HepG2 (cell line): ENCODE data around the gene CRYBA2. TPM values are rescaled to one million over a fixed set of nuclear protein-coding genes. Genes with fewer than 3 reads are reported as not detected.

Source experiments
- ATAC-seq: fragments of 200-7000 bp; cut with Tn5 transposase; 3 replicates; pipeline ENCODE4 v1.9.1; 2020; ENCODE audit warnings: mild to moderate bottlenecking, moderate library complexity
- BruUV-seq: library from RNA; stranded (reverse); fragments of 400-500 nt; replicated peaks from 2 replicates; lab custom pipeline; 2021; lab: Mats Ljungman, UMichigan
- CTCF ChIA-PET: fragments of 300-600 bp; formaldehyde crosslinking; extraction: SDS; loops from one replicate; lab custom pipeline; 2021; ENCODE audit warnings: low total read pairs, inconsistent platforms, low intra/inter-chr PET ratio; lab: Yijun Ruan, JAX
- POLR2A ChIA-PET: fragments of 350-600 bp; sonication (Branson Sonifier 250); formaldehyde crosslinking; loops from one replicate; lab custom pipeline; 2020; ENCODE audit warnings: antibody characterized with exemption, inconsistent platforms; lab: Yijun Ruan, JAX
- DNase-seq: peaks from one replicate; pipeline ENCODE4 v3.0.0-alpha.2; 2015; ENCODE audit warnings: low spot score
- FAIRE-seq: peaks from 3 replicates; lab custom pipeline; 2011; peaks lifted over from hg19 to GRCh38; lab: Jason Lieb, UNC
- H2AFZ ChIP-seq: one replicate; pipeline ENCODE4 v1.6.1; 2011; ENCODE audit warnings: low read length, inconsistent platforms
- H3K27ac ChIP-seq: fragments of 300-600 bp; 3 replicates; pipeline ENCODE4 v1.8.0; 2011; ENCODE audit warnings: mixed run types, mild to moderate bottlenecking, mixed read lengths, low read length, inconsistent platforms; ENCODE audit not compliant: insufficient read depth; ENCODE audit errors: extremely low read length
- H3K27me3 ChIP-seq, 2 experiments: fragments of 200-600 bp in 1 of 2; 2 replicates in 1 of 2; 3 replicates in 1 of 2; pipeline versions ENCODE4 v1.6.0 to v1.8.0; 2011; ENCODE audit warnings: low read length in 2 of 2, mild to moderate bottlenecking in 2 of 2, moderate library complexity in 2 of 2, inconsistent platforms in 1 of 2; ENCODE audit not compliant: insufficient read depth in 2 of 2, control insufficient read depth in 1 of 2
- H3K36me3 ChIP-seq, 2 experiments: fragments of 200-600 bp in 1 of 2; replicated peaks in 1 of 2; 2 replicates in 1 of 2; 3 replicates in 1 of 2; pipeline versions ENCODE4 v1.5.1 to v1.8.0; 2011; ENCODE audit warnings: low read length in 2 of 2, inconsistent platforms in 1 of 2; ENCODE audit not compliant: insufficient read depth in 2 of 2, control insufficient read depth in 1 of 2
- H3K4me1 ChIP-seq: 2 replicates; pipeline ENCODE4 v1.5.1; 2012; ENCODE audit warnings: low read length, inconsistent platforms; ENCODE audit not compliant: insufficient read depth
- H3K4me2 ChIP-seq: 2 replicates; pipeline ENCODE4 v1.6.0; 2011; ENCODE audit warnings: low read depth, low read length, inconsistent platforms
- H3K4me3 ChIP-seq, 3 experiments: fragments of 200-600 bp in 1 of 3; sonication (generic), shearing (Covaris generic) in 1 of 3; replicated peaks in 1 of 3; 2 replicates each; pipeline ENCODE4 v1.5.1; 2011 to 2016; ENCODE audit warnings: low read length in 3 of 3, inconsistent platforms in 2 of 3, low read depth in 2 of 3, mild to moderate bottlenecking in 2 of 3, control low read depth in 1 of 3, mixed read lengths in 1 of 3; ENCODE audit not compliant: insufficient read depth in 1 of 3
- H3K79me2 ChIP-seq: one replicate; pipeline ENCODE4 v1.6.1; 2011; ENCODE audit warnings: low read length, inconsistent platforms; ENCODE audit not compliant: insufficient read depth
- H3K9ac ChIP-seq: 2 replicates; pipeline ENCODE4 v1.6.0; 2011; ENCODE audit warnings: mild to moderate bottlenecking, low read depth, low read length, inconsistent platforms; ENCODE audit not compliant: insufficient read depth
- H3K9me3 ChIP-seq: 2 replicates; pipeline ENCODE4 v1.5.1; 2012; ENCODE audit warnings: mild to moderate bottlenecking, low read length
- H4K20me1 ChIP-seq: 2 replicates; pipeline ENCODE4 v1.6.0; 2011; ENCODE audit warnings: inconsistent platforms, mild to moderate bottlenecking, low read length, moderate library complexity; ENCODE audit not compliant: insufficient read depth
- BRF2 ChIP-seq: sonication (generic); formaldehyde crosslinking; IDR thresholded peaks from 2 replicates; pipeline ENCODE4 v1.8.1; 2022; ENCODE audit warnings: mild to moderate bottlenecking, missing genetic modification reagents
- CENPT ChIP-seq: sonication (generic); formaldehyde crosslinking; IDR thresholded peaks from 2 replicates; pipeline ENCODE4 v1.8.0; 2022; ENCODE audit warnings: low read depth, mild to moderate bottlenecking, moderate library complexity, missing genetic modification reagents
- CHCHD3 ChIP-seq: sonication (generic); formaldehyde crosslinking; IDR thresholded peaks from 2 replicates; pipeline ENCODE4 v1.8.0; 2022; ENCODE audit warnings: mild to moderate bottlenecking, missing genetic modification reagents, moderate library complexity
- DRAP1 ChIP-seq: IDR thresholded peaks from 2 replicates; pipeline ENCODE4 v1.6.1; 2016; ENCODE audit warnings: missing genetic modification reagents, missing compliant biosample characterization
- MTF2 ChIP-seq: sonication (generic); formaldehyde crosslinking; IDR thresholded peaks from 2 replicates; pipeline ENCODE4 v1.5.0; 2020; ENCODE audit warnings: missing genetic modification reagents, borderline replicate concordance
- PHF5A ChIP-seq: IDR thresholded peaks from one replicate; pipeline ENCODE4 v1.6.1; 2018; ENCODE audit warnings: low read depth, missing genetic modification reagents; ENCODE audit not compliant: unreplicated experiment
- TOPORS ChIP-seq: sonication (generic); formaldehyde crosslinking; IDR thresholded peaks from 2 replicates; pipeline ENCODE4 v1.8.0; 2023; ENCODE audit warnings: mild to moderate bottlenecking, missing genetic modification reagents
- ZNF281 ChIP-seq: sonication (generic); formaldehyde crosslinking; IDR thresholded peaks from 2 replicates; pipeline ENCODE4 v1.4.0; 2020; ENCODE audit warnings: missing genetic modification reagents, borderline replicate concordance
- ZNF772 ChIP-seq: sonication (generic); formaldehyde crosslinking; IDR thresholded peaks from 2 replicates; pipeline ENCODE4 v1.5.0; 2020; ENCODE audit warnings: mild to moderate bottlenecking, missing genetic modification reagents
- WGBS: methylation state at CpG from one replicate; pipeline ENCODE4 v1.1.6; 2017; ENCODE audit warnings: low lambda C conversion rate; 5-methylcytosine and 5-hydroxymethylcytosine counted together
- in situ Hi-C: cut with HindIII; loops from 2 replicates; pipeline ENCODE4 v1.10.0; 2017; ENCODE audit warnings: low pct_unique_long_range_greater_than_20kb; ENCODE audit not compliant: extremely low pct_ligation_motif_present
- intact Hi-C: fragments of 100-400 bp; cut with micrococcal nuclease; formaldehyde crosslinking; loops from one replicate; pipeline ENCODE4 v1.10.0; 2022; ENCODE audit not compliant: unreplicated experiment
- polyA plus RNA-seq, 8 experiments: library from polyadenylated mRNA; depleted of rRNA in 3 of 8; stranded (reverse) in 7 of 8; unstranded in 1 of 8; fragments of >200 nt; fragmentation: Illumina TruSeq in 4 of 8; extraction: Trizol in 4 of 8; gene quantifications; 2 replicates each; pipeline versions ENCODE4 v1.2.1 to v1.2.3, GENCODE V29; 2011 to 2016; ENCODE audit warnings: low read depth in 4 of 8, missing spikeins in 1 of 8, mixed read lengths in 1 of 8; ENCODE audit not compliant: insufficient read depth in 1 of 8
- total RNA-seq, 5 experiments: library from RNA; depleted of rRNA; stranded (reverse); fragments of >200 nt; fragmentation: Illumina TruSeq; extraction: Trizol; gene quantifications; 2 replicates each; pipeline ENCODE4 v1.2.3, GENCODE V29; 2016; ENCODE audit warnings: low read depth in 1 of 5
- TF ChIP-seq, protein P1 (sequence below): sonication (generic); formaldehyde crosslinking; IDR thresholded peaks from 2 replicates; pipeline ENCODE4 v1.4.0; 2020; ENCODE audit warnings: mild to moderate bottlenecking, missing genetic modification reagents

CRYBA2 gene
- total and polyA plus RNA-seq, 2 of the 13 experiments (the other 11 are each of a cell fraction or from before 2014, with no cell fraction given): not detected

- ATAC-seq: no peak; the same call in 2 of the 3 replicates
- intact Hi-C loops: no loop called here
- H3K79me2 ChIP-seq: no peaks in the 10 kb centered on the region
- BruUV-seq: no TSS peak
- TF ChIP-seq BRF2 (0 out of 2 replicates have a peak, but pooled peaks have one; percentile 27), CENPT (peak; percentile 15; the same call in 1 of the 2 replicates), PHF5A (CRISPR knock-in tag) (no peak)
- TF ChIP-seq, all 625 proteins: peak for 2
- H3K9me3 ChIP-seq: no peaks in the 10 kb centered on the region
- peaks cover 36% of the 10 kb centered on the region; the same call in 1 of the 2 replicates for H4K20me1 ChIP-seq
- WGBS: 14% methylated on average over 8 of the region's 8 CpGs
- H3K4me2 ChIP-seq: no peak overlapping the region
- H3K27ac ChIP-seq: no peak overlapping the region
- ChIA-PET POLR2A (no interaction called here), CTCF (interaction anchor here (0.8 to 2.7 kb wide), 5 partner anchors 13 to 159 kb away, joined by 3 to 12 read pairs (median 4); no protein-coding TSS in a partner anchor)
- no peak for DNase-seq
- H3K4me1 ChIP-seq: peaks cover 20% of the 10 kb centered on the region
- FAIRE-seq: no peak
- H2AFZ ChIP-seq: no peak overlapping the region
- H3K9ac ChIP-seq: no peak overlapping the region
- in situ Hi-C loops: no loop called here
- no peaks in the 10 kb centered on the region for H3K36me3 ChIP-seq
- H3K4me3 ChIP-seq: no peak overlapping the region
- H3K27me3 ChIP-seq: peaks cover 47 to 96% of the 10 kb centered on the region in 2 experiments
These were observed 2.3 kb upstream of the CRYBA2 start for GRCh38 chr2:218995561-218995960.

DNA sequence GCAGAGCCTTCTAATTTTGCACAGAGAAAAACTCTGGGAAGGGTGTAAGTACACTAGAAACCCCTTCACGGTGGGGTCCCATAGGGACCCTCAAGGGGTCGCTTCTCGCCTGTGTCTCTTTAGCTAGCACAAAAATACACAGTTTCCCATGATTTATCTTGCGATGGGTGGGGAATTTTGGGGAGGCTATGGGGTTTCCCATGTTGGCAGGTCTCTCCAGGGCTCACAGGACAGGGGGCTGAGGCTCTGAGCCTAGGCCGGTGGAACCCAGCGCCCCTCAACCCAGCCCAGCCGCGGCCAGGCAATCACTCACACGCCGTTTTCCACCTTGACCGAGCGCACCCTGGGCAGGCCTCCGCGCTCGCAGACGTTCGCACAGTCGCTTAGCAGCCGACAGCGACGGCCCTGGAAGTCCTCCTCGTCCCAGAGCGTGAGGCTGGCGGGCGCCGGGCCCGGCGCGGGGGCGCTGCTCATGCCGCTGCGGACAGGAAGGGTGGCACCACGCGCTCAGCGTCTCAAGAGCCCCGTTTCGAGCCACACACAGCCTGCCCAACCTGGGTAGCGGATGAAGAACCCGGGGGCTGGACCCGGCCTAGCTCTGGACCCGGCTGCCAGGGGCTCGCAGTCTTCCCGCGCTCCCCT is 398 bp downstream of the CRYBA2 start:
- no peak for DNase-seq
- in situ Hi-C loops (no loop called here), intact Hi-C loops (no loop called here)
- Histone ChIP-seq H3K36me3 (no peaks in the 10 kb centered on the region), H3K27me3 (peaks cover 37 to 96% of the 10 kb centered on the region in 2 experiments), H3K9me3 (no peaks in the 10 kb centered on the region), H3K4me2 (peak overlapping the region; percentile 61; the same call in 1 of the 2 replicates), H2AFZ (no peak overlapping the region), H3K27ac (no peak overlapping the region), H4K20me1 (peaks cover 25% of the 10 kb centered on the region; the same call in 1 of the 2 replicates), H3K4me1 (peaks cover 20% of the 10 kb centered on the region), H3K9ac (no peak overlapping the region), H3K4me3 (peak overlapping the region in 1 of 3 experiments; percentile 25; a peak in 1 of 6 replicates), H3K79me2 (no peaks in the 10 kb centered on the region)
- BruUV-seq: no TSS peak
- peak; percentile 48 for ATAC-seq
- CTCF ChIA-PET: interaction anchor here (1.2 to 1.7 kb wide), 2 partner anchors 13 to 127 kb away, joined by 3 to 7 read pairs; no protein-coding TSS in a partner anchor
- FAIRE-seq: no peak
- POLR2A ChIA-PET: no interaction called here
- 8% methylated on average over 20 of the region's 44 CpGs for WGBS
- TF ChIP-seq ZNF281 (no peak), DRAP1 (CRISPR knock-in tag) (no peak), TOPORS (CRISPR knock-in tag) (0 out of 2 replicates have a peak, but pooled peaks have one; percentile 18), CHCHD3 (no peak), ZNF772 (CRISPR knock-in tag) (0 out of 2 replicates have a peak, but pooled peaks have one; percentile 8), MTF2 (CRISPR knock-in tag) (peak; percentile 75; the same call in 1 of the 2 replicates)
- TF ChIP-seq, protein P1, sequence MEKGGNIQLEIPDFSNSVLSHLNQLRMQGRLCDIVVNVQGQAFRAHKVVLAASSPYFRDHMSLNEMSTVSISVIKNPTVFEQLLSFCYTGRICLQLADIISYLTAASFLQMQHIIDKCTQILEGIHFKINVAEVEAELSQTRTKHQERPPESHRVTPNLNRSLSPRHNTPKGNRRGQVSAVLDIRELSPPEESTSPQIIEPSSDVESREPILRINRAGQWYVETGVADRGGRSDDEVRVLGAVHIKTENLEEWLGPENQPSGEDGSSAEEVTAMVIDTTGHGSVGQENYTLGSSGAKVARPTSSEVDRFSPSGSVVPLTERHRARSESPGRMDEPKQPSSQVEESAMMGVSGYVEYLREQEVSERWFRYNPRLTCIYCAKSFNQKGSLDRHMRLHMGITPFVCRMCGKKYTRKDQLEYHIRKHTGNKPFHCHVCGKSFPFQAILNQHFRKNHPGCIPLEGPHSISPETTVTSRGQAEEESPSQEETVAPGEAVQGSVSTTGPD: no peak
